CD4-positive, alpha-beta T cell (primary cell): ENCODE data around the gene RAB14. TPM values are rescaled to one million over a fixed set of nuclear protein-coding genes. Genes with fewer than 3 reads are reported as not detected.

Experiments used
- ATAC-seq: fragments of 200-7000 bp; cut with Tn5 transposase; one replicate; pipeline ENCODE4 v1.10.0; 2022; ENCODE audit warnings: mild to moderate bottlenecking; ENCODE audit not compliant: poor library complexity
- CTCF ChIA-PET: fragments of 350-600 bp; sonication (Branson Sonifier 250); formaldehyde crosslinking; loops from one replicate; lab custom pipeline; 2021; ENCODE audit warnings: antibody characterized with exemption, inconsistent platforms; lab: Charles Lee
- POLR2A ChIA-PET: fragments of 350-600 bp; sonication (Branson Sonifier 250); formaldehyde crosslinking; loops from one replicate; lab custom pipeline; 2021; ENCODE audit warnings: antibody characterized with exemption, inconsistent platforms; lab: Charles Lee
- DNase-seq, 14 experiments: peaks; one replicate each; pipeline ENCODE4 v3.0.0-alpha.2; 2013 to 2020; ENCODE audit warnings: mixed read lengths in 2 of 14
- H3K27ac ChIP-seq, 2 donors: one replicate each; pipeline versions ENCODE4 v1.5.1 to v1.7.0; 2013; ENCODE audit warnings: low read length in 2 of 2, low read depth in 1 of 2, mild to moderate bottlenecking in 1 of 2
- H3K27me3 ChIP-seq, 2 experiments: 1 replicate in 1 of 2; 2 replicates in 1 of 2; pipeline versions ENCODE4 v1.6.1 to v1.7.0; 2013; ENCODE audit warnings: low read length in 2 of 2, control low read depth in 1 of 2, mild to moderate bottlenecking in 1 of 2, moderate library complexity in 1 of 2; ENCODE audit not compliant: insufficient read depth in 2 of 2, control insufficient read depth in 1 of 2
- H3K36me3 ChIP-seq: one replicate; pipeline ENCODE4 v1.6.1; 2013; ENCODE audit warnings: low read length, control low read depth; ENCODE audit not compliant: insufficient read depth
- H3K4me1 ChIP-seq: one replicate; pipeline ENCODE4 v1.6.1; 2013; ENCODE audit warnings: low read length, control low read depth; ENCODE audit not compliant: insufficient read depth
- H3K4me3 ChIP-seq: one replicate; pipeline ENCODE4 v1.5.1; 2013; ENCODE audit warnings: mild to moderate bottlenecking, low read length, moderate library complexity
- H3K9me3 ChIP-seq, 2 experiments: 1 replicate in 1 of 2; 2 replicates in 1 of 2; pipeline versions ENCODE4 v1.6.1 to v1.7.0; 2013; ENCODE audit warnings: low read length in 2 of 2, mild to moderate bottlenecking in 2 of 2, control low read depth in 1 of 2, moderate library complexity in 1 of 2; ENCODE audit not compliant: control insufficient read depth in 1 of 2, insufficient read depth in 1 of 2
- H3K27ac Mint-ChIP-seq: one replicate; pipeline ENCODE4 v1.8.0; 2020; ENCODE audit warnings: mixed read lengths
- H3K27me3 Mint-ChIP-seq: one replicate; pipeline ENCODE4 v1.8.0; 2021; ENCODE audit warnings: mixed read lengths
- H3K36me3 Mint-ChIP-seq: one replicate; pipeline ENCODE4 v1.8.0; 2021; ENCODE audit warnings: low read depth, mixed read lengths
- H3K4me1 Mint-ChIP-seq: one replicate; pipeline ENCODE4 v1.8.0; 2021; ENCODE audit warnings: low read depth, mixed read lengths
- H3K4me3 Mint-ChIP-seq: one replicate; pipeline ENCODE4 v1.8.0; 2020; ENCODE audit warnings: mild to moderate bottlenecking, mixed read lengths
- H3K9me3 Mint-ChIP-seq: one replicate; pipeline ENCODE4 v1.8.0; 2020; ENCODE audit warnings: mixed read lengths
- CTCF ChIP-seq: fragments of 200-600 bp; IDR thresholded peaks from one replicate; pipeline ENCODE4 v1.8.0; 2022; ENCODE audit warnings: antibody characterized with exemption, mild to moderate bottlenecking
- intact Hi-C, 2 experiments: fragments of 100-400 bp; cut with DNase I in 1 of 2; cut with micrococcal nuclease in 1 of 2; formaldehyde crosslinking; loops; one replicate each; pipeline versions ENCODE4 v1.15.1 to v1.9.0; 2023 to 2025; cut with DNase I, micrococcal nuclease
- total RNA-seq, 174 experiments: library from RNA in 2 of 174; stranded (reverse) in 2 of 174; gene quantifications; one replicate each; pipeline ENCODE4 v1.2.3 and lab custom pipeline; 2021 to 2026

Gene RAB14
- total RNA-seq, 2 experiments from 2014 or later, result 57.4 to 58.2 TPM

GRCh38 chr9:121207371-121207940, 5.8 kb upstream of the RAB14 start:
- H3K9me3 Mint-ChIP-seq, result no peaks in the 10 kb centered on the region
- intact Hi-C loops, result loop anchor here in 1 of 2 experiments (5.0 kb wide), 1 partner anchor 890 kb away; no protein-coding TSS in a partner anchor
- H3K36me3 ChIP-seq, result peaks cover 5% of the 10 kb centered on the region
- peaks cover 22% of the 10 kb centered on the region for H3K4me1 Mint-ChIP-seq
- H3K4me1 ChIP-seq, result peaks cover 10% of the 10 kb centered on the region
- no peak overlapping the region for H3K4me3 ChIP-seq
- peak overlapping the region; percentile 47 for H3K27ac Mint-ChIP-seq
- ATAC-seq, result no peak
- H3K27me3 Mint-ChIP-seq, result no peaks in the 10 kb centered on the region
- H3K36me3 Mint-ChIP-seq, result no peaks in the 10 kb centered on the region
- no peak for TF ChIP-seq CTCF
- no peak overlapping the region for H3K27ac ChIP-seq
- POLR2A ChIA-PET, result no interaction called here
- H3K4me3 Mint-ChIP-seq, result no peak overlapping the region
- H3K27me3 ChIP-seq, result no peaks in the 10 kb centered on the region
- peak in 2 of 14 experiments; percentile 25 to 38 for DNase-seq
- CTCF ChIA-PET, result interaction anchor here (0.7 kb wide), 1 partner anchor 11 kb away, joined by 3 read pairs; no protein-coding TSS in a partner anchor
- H3K9me3 ChIP-seq, result no peaks in the 10 kb centered on the region

- no peaks in the 10 kb centered on the region for H3K27me3 Mint-ChIP-seq
- intact Hi-C loops, result loop anchor here in 1 of 2 experiments (5.0 kb wide), 1 partner anchor 891 kb away; no protein-coding TSS in a partner anchor
- Histone ChIP-seq H3K4me1 (peaks cover 14% of the 10 kb centered on the region), H3K36me3 (peaks cover 5% of the 10 kb centered on the region), H3K4me3 (no peak overlapping the region), H3K27ac (no peak overlapping the region), H3K9me3 (no peaks in the 10 kb centered on the region), H3K27me3 (no peaks in the 10 kb centered on the region)
- peaks cover 29% of the 10 kb centered on the region for H3K4me1 Mint-ChIP-seq
- DNase-seq (no peak), ATAC-seq (no peak)
- no peak overlapping the region for H3K4me3 Mint-ChIP-seq
- POLR2A ChIA-PET, result no interaction called here
- CTCF ChIA-PET, result no interaction called here
- H3K27ac Mint-ChIP-seq, result peak overlapping the region; percentile 47
- no peak for TF ChIP-seq CTCF
- H3K36me3 Mint-ChIP-seq, result peaks cover 5% of the 10 kb centered on the region
- H3K9me3 Mint-ChIP-seq, result no peaks in the 10 kb centered on the region
Measured at GRCh38 chr9:121206516-121207370, 5.1 kb upstream of the RAB14 start.

GRCh38 chr9:121204611-121205010, 2.9 kb upstream of the RAB14 start:
- DNase-seq (no peak), ATAC-seq (no peak)
- ChIA-PET POLR2A (no interaction called here), CTCF (no interaction called here)
- no peak overlapping the region for H3K27ac Mint-ChIP-seq
- no peak overlapping the region for H3K4me3 Mint-ChIP-seq
- Histone ChIP-seq H3K4me3 (no peak overlapping the region), H3K27me3 (no peaks in the 10 kb centered on the region), H3K9me3 (no peaks in the 10 kb centered on the region), H3K36me3 (no peaks in the 10 kb centered on the region), H3K27ac (no peak overlapping the region), H3K4me1 (peaks cover 19% of the 10 kb centered on the region)
- intact Hi-C loops, result loop anchor here (5.0 kb wide), 8 partner anchors 82 to 893 kb away; partner anchors contain the start of genes CDK5RAP2 (in 1 of the 2), FBXW2 (in 1 of the 2), MEGF9 (in 1 of the 2) and PSMD5 (in 1 of the 2)
- H3K4me1 Mint-ChIP-seq, result peaks cover 37% of the 10 kb centered on the region
- no peaks in the 10 kb centered on the region for H3K9me3 Mint-ChIP-seq
- no peak for TF ChIP-seq CTCF
- no peaks in the 10 kb centered on the region for H3K27me3 Mint-ChIP-seq
- peaks cover 16% of the 10 kb centered on the region for H3K36me3 Mint-ChIP-seq
